ENCODE data around the gene BRF1.

GRCh38 chr14:105325303-105325702 lies 24.5 kb upstream of the BRF1 start:
- TF ChIP-seq CTCF (IDR thresholded peaks at IDR 0.05; ENCODE audit: low read depth, low read length, poor library complexity, severe bottlenecking) (no peak), EZH2phosphoT487 (IDR thresholded peaks at IDR 0.05; ENCODE audit: borderline replicate concordance, low read length) (no peak)

Data from DOHH2 (cell line).